ENCODE measurements around the gene PHF13.
"Not testable (repeated sequence)": the region's sequence is repeated elsewhere in the genome, so short reads cannot be mapped to it uniquely, and the experiment has no call there.

PHF13 gene

DNA sequence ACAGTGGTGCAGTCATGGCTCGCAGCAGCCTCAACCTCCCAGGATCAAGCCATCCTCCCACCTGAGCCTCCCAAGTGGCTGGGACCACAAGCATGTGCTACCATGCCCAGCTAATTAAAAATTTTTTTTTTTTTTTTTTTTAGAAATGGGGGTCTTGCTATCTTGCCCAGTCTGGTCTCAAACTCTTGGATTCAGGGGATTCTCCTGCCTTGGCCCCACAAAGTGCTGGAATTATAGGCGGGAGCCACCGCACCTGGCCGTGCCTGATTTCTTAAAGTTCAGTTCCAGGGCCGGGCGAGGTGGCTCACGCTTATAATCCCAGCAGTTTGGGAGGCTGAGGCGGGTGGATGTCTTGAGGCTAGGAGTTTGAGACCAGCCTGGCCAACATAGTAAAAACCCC is 17.5 kb downstream of the PHF13 start:
- no peak for DNase-seq

DNA sequence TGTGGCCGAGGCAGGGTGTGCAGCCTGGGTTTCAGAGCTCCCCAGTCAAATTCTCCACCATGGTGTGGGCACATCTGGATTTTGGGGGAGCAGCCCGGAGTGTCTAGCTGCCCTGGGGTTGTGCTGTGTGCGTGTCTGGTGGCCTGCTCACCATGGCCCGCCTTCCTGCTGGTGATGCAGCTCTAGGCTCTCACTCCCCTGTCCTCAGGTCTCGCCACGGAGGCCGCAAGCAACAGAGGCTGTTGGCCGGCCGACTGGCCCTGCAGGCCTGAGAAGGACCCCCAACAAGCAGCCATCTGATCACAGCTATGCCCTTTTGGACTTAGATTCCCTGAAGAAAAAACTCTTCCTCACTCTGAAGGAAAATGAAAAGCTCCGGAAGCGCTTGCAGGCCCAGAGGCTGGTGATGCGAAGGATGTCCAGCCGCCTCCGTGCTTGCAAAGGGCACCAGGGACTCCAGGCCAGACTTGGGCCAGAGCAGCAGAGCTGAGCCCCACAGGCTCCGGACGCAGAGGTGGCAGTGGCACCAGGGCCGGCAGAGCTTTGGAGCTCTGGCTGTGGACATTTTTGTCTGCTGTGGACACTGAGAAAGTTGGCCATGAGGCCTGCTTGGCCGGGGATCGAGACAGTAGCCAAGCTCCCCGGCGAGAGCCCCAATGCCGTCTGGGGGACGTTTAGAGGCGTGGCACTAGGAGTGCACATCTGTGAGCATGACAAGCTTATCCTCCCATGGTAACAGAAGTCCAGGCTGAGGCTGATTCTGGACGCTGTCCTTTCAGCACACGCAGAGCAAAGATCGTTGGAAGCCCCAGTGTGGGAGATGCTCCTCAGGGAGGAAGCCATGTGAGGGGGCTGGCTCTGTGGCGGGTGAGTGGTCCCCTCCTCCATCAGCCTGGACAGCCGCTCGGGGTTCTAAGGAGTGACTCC is 19.3 kb downstream of the PHF13 start:
- DNase-seq, result no peak

DNA sequence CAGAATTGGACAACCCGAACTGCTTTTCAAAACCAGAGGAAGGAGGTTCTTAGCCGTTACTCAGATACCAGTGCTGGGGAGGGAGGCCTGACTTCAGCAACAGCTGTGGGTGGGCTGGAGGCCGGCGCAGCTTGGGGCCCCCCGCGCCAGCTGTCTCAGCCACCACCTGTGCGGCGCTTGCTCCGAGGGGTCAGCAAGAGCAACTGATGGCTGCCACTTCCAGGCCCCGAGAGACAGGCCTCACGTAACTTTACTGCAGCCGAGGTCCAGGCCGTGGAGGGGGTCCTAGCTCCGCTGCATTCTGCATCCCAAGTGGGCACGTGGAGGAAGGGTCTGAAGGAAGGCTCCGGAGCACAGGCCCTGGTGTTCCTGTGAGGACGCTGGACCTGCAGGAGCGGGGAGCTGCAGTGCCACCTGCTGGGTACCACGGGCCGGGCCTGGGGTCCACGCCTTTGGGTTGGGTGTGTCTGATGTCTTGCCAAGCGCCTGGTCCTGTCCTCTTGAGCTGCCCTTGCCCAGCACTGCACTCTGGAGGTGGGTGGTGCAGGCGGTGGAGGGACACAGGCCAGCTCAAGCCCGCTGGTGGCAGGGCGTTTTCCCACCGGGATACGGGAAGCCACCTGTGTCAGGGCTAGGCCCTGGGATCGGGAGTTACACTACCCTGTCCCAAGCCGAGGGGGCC is 21.0 kb downstream of the PHF13 start:
- peak; percentile 57 for DNase-seq

DNA sequence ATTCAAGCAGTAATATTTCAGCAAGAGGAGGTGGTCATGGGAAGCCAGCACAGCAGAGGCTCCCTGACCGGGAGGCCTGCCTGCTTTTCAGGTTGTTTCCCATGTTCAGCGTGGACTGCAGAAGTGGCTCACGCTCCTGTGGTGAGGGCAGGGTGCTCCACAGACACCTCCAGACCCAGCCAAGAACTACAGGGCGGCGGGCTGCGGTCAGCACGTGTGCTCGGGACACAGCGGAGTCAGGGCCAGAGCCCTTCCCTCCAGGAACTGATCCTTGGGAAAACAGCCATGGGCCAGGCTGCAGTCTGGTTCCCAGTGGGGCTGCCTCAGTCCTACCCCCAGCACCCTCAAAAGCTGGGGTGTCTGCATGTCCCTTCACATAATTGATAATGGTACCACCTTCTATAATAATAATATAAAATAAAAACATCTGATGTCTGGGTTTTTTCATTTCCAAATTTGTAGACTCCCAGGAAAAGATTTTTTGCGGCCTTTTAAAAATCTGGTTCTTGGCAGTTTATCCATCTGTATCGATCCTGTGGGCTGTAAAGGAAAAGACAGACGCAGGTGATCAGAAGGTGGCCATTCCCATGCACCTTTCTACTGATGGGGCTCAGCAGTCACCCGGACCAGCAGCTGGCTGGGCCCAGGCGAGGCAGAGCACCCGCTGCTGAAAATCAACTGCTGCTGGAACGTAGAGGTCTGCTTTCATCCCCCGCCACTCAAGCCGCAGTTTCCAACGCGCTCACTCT is 21.8 kb downstream of the PHF13 start:
- no peak for DNase-seq

DNA sequence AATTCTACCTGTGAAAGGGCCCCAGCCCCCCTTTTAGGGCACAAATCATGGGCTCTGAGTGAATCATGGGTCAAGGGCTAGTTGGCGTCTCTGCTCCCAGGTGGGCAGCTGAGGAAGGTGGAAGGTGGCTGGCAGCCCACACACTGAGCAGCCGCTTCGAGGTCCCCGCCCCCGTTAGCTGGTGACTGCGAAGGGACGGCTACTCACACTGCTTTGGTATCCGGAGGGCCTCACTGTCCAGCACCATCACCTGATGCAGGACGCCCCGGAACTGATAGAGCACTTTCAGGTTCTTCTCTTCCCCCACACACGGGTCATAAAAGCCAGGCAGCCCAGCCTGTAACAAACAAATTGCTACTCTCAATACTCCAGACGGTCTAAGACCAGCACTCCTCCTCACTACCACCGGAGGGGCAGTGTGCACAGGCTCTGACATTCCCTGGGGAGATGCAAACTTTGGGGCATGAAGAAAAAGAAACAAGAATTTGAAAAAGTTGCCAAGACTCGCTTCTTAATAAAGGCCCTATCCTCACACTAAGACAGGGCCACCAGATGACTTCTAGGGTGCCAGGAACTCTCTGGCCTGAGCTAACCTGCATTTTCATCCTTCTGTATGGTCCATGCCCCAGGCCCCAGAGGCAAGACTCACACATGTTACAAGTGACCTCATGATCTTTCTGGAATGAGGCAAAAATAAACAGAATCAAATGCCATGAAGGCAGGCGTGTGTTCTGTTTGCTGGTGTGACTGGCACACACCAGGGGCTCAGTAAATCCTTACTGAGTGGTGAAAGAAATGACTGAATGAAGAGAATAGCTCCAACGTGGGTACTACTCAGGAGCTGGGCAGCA is 22.6 kb downstream of the PHF13 start:
- DNase-seq, result no peak

DNA sequence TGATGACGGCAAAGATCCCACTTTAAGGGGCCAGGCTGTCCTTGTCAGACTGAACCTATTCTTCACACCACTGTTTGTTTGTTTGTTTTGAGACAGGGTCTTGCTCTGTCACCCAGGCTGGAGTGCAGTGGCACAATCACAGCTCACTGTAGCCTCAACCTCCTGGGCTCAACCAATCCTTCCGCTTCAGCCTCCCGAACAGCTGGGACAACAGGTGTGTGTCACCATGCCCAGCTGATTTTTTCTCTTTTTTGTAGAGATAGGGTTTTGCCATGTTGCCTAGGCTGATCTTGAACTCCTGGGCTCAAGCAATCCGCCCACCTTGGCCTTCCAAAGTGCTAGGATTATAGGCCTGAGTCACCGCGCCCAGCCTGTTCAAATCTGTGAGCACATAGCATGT is 23.2 kb downstream of the PHF13 start:
- DNase-seq, result not testable (repeated sequence)

DNA sequence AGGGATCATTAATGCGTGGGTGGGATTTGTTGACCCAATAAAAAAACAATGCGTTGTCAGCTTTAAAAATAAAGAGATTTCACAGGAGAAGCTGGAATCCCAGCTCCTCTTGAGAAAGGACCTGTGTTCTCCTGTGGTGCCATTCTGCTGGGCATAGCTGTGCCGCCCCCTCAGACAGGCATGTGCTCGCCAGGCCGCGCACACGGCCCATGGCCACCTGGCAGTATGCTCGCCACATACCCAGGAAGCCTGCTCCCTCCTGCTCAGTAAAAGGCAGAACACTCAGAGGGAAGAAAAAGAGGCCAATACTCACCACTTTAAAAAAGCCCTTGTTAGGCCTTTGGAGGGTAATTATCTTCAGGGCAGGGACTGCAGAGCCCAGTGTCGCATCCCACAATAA is 24.2 kb downstream of the PHF13 start:
- DNase-seq, result no peak

DNA sequence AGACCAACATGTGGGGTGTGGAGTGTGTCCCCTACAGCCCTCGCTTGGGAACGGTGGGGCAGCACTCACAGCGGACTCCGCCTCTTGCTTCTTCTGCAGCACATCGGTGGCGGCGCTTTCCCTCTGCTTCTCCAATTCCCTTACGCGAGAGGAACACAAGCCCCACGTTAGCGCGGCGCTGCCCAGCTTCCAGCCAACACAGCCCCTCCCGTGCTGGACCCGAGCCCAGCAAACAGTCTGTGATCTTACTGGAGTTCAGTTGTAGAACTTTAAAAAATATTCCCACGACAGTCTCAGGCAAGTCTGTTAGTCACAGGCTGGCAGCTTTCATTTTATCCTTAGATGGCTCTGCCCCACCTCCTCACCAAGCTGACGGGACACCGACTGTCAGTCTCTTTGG is 24.7 kb downstream of the PHF13 start:
- no peak for DNase-seq

DNA sequence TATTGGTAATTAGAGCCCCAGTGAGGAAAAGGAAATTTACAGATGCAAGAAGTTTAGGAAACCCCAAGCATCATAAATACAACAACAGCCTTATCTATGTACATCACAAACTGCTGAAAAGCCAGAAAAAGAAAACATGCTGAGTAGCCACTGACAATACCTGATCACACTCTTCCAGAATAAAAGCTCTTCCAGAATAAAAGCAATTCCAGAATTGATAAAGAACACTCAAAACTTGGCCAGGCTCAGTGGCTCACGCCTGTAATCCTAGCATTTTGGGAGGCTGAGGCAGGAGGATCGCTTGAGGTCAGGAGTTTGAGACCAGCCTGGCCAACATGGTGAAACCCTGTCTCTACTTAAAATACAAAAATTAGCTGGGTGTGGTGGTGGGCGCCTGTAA is 27.3 kb downstream of the PHF13 start:
- DNase-seq, result not testable (repeated sequence)

DNA sequence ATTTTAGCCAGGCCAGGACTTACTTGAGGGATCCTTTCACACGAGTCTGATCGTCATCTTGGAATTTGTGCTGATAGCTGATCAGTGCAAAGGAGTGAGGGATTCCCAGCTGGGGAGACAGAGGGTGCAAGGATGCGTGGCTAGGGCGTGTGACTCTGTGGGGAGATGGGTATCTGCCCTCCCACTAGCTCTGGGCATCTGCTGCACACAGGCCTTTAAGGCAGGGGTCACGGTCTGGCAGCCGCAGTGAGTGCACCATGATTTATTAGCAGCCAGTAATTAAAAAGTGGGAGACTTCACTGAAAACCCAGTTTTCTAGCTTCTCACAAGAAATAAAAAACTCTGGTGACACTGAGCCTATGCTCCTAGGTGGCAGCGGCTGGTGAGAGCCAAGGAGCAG is 31.5 kb downstream of the PHF13 start:
- DNase-seq, result no peak

DNA sequence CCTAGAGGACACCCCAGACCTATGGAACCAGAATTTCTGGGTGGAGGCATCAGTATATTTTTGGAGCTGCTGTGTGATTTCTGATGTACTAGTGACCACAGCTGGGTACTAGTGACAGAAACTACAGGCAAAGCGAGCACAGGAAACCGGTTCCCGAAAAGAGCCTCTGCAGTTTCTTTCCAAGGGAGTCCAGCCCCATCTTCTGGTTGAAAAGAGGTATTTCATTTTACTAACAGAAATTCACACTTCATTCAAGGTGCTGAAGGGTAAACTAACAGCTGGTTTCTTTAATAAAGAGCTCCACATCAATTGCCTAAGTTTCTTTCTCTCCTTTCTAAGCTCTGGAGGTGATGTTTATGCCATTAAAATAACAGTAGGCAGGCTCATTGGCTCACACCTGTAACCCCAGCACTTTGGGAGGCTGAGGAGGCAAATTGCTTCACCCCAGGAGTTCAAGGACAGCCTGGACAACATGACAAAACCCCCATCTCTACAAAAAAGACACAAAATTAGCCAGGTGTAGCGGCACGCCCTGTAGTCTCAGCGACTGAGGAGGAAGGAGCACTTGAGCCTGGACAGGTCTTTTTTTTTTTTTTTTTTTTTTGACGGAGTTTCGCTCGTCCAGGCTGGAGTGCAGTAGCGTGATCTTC is 33.1 kb downstream of the PHF13 start:
- DNase-seq, result no peak

DNA sequence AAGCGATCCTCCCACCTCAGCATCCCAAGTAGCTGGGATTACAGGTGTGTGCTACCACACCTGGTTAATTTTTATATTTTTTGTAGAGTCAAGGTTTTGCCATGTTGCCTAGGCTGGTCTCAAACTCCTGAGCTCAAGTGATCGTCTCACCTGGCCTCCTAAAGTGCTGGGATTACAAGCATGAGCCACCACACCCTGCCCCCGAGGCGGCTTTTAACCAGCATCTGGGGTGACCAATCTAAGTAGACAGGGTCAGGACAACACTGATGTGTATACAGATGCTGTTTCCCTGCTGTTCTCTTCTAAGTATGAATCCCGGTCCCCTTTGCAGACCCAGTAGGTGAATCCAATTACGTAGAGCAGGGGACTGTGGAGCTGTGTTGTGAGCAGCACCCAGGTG is 35.0 kb downstream of the PHF13 start:
- DNase-seq, result no peak

DNA sequence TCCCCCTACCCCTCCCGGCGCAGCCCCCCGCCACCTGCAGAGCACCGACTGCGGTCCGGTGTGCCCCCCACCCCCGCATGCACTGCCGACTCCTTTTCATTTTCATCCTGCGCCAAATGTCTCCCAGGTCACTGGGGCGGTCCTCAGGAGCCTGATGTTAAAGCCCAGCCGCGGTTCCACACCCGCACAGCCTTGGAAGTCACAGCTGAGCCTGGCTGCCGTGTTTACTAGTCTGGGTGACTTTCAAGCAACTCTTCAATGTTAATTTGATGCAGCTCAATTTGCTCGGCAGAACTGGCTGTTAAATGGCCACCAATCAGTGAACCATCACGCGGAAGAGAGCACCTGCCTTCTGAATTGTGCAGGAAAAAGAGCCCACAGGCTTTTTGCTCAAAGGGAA is 38.4 kb downstream of the PHF13 start:
- DNase-seq, result no peak

DNA sequence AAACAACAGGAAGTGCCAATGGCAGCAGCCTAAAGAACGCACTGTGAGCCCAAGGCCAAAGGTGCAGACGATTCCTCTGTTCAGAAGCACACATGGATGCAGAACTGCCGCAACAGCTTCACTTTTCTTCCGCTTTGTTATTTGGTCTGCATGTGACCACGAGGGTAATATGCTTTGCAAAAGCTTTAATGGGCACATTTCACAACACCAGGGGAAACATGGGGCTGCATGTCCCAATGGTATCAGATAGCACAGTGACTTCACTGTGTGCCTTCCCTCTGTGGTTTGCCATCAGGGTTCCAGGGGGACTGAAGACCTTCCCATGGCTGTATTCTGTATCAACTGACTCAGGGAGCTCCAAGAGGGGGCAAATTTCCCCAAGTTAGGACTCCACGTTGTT is 39.5 kb downstream of the PHF13 start:
- DNase-seq, result no peak

DNA sequence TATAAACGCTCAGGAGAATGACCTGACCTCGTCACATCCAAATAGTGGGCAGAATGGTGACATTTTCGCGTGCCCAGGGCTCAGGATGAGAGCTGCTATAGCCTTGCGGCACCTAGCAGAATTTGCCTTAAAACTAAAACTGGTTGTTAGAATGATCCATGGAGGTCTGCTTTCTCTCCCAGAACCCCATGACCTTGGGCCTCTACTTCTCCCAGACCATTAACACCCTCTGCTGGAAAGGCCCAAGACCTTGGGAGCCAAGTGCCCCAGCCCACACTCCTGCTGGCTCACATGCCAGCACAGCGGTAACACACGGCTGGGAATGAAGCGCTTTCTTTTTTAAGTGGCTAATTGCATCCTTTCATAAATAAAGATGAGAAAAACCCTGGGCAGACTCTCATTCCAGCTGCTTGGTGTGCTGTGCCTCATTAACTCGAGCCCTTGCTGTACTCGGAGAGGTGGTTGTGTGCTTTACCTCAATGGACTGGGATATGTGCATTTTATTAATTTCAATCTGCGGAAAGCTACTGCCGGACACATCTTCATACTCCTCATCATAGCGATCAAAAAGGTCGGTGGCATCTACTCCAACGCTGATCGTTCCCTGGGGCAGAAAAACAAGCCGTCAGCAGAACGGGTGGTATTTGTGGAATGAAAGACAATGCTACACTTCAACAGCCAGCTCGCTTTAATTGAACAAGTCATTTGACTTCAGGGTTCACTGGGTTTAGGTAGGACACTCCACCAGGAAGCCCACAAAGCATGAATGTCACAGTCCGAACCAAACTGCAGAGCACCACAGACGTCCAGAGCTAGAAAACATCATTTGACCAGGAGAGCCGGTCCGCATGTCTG is 40.1 kb downstream of the PHF13 start:
- no peak for DNase-seq

DNA sequence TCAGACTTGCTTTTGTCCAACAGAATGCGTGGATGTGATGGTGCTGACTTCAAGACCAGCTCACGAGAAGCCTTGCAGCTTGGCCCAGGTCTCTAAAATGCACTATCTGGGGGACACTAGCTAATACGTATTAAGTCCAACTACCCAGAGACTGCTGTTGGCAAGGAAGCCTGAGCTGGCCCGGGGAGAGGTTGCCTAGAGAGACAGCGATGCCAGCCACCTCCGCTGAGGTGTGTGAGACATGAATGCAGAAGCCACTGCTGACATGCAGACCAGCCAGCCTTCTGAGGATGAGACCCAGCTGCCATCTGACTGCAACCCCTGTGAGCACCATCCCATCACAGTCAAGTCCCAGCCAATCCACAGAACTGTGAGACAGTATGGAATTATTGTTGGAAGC is 43.6 kb downstream of the PHF13 start:
- no peak for DNase-seq

DNA sequence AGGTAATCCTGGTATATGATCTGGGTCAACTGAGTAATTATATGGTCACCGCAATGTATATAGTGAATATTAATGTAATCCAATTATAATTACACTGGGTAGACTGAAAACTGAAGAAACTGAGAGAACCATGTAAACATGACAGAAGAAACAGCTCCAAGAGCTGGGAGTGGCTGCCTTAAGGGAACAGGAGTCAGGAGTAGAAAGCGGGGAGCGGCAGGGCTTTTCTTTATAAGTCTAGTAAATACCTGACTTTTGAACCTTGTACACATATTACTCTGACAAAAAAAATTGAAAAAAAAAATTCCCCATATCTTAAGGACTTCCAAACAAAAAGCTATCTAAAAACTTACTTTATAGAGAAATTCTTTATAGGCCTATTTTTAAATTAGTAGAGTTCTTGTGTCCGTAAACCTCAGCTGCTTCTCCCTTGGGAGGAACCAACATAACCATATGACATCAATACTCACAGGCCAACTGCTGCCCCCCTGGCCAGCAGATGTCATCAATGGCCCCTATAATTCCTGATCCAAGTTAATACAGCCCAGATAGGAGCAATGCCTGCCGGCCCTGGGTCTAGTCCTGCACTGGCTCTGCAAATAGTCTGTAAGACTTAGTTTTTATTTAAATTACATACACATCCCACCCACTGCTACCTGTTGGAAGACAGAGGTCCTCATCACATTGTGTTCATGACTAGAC is 45.0 kb downstream of the PHF13 start:
- DNase-seq, result no peak

DNA sequence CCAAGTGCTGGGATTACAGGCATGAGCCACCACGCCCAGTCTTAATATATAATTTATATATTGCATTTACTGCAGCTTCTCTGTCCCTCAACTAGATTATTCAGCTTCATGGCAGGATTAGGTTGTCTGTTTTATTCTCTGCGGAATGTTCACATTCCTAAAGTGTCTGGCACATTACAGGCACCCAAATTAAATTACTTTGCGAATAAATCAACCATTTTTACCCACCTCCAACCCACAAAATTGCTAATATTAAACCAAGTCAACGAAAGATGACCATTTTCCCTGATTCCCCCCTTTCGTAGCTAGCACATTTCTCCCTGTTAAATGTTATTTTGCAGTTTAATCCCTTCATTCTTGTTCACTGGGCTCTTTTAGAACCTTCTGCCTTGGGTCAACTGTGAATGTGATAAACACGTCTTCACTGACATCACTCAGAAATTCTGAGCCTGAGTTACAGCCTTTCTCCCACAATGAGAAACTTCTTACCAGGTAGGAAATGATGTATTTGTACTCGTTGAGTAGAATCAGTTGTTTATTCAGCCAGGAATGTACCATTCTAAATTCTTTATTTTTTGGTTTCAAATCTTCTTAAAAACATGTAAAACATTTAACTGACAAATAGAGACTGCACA is 47.0 kb downstream of the PHF13 start:
- no peak for DNase-seq

DNA sequence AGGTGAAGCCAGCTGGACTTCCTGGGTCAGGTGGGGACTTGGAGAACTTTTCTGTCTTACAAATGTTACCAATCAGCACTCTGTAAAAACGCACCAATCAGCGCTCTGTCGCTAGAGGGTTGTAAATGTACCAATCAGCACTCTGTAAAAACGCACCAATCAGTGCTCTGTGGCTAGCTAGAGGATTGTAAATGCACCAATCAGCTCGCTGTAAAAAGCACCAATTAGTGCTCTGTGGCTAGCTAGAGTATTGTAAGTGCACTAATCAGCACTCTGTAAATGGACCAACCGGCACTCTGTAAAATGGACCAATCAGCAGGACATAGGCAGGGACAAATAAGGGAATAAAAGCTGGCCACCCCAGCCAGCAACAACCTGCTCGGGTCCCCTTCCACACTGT is 48.9 kb downstream of the PHF13 start:
- DNase-seq, result not testable (repeated sequence)

DNA sequence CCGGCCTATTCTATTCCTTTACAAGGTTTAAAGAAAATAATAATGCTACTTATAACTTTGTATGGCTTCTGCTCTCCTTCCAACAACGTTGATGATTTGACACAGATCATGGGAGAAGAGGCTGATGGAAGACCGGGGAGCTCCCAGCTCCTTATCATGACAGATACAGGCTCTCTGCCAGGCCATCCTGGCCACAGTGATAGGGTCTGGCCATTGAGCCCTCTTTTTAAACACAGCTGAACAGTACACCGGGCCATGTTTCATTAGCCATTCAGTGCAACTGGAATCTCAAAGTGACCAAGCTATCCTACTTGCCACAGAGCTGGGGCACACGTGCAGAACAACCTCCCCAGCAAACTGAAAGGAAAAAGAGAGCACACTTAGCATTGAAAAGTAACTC is 53.2 kb downstream of the PHF13 start:
- DNase-seq, result no peak

Measured in stimulated activated CD4-positive, alpha-beta T cell treated with anti-CD3 and anti-CD28 coated beads, Interleukin-15, amount 100 ng/mL, for 24 hours (primary cell).